ENCODE measurements around the gene NAV3.

NAV3 gene

DNA sequence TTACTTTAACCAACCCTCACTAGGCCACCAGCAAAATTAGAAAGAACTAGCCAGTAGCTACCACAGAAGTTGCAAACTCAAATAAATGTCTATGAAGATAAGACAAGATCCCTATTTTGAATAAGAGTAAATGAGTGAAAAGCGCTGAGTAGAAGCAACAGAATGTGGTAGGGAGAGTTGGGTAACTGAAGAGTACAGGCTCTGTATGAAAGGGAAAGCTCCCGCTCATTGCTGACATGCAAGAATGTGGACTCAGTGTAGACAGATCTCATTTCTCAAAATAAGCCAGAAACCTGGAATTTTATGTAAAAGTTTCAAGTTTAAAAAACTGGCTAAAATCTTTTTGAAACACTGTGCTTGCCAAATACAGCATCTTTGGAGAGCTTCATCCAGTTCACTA is 63.9 kb downstream of the NAV3 start:
- TF ChIP-seq, protein P1, sequence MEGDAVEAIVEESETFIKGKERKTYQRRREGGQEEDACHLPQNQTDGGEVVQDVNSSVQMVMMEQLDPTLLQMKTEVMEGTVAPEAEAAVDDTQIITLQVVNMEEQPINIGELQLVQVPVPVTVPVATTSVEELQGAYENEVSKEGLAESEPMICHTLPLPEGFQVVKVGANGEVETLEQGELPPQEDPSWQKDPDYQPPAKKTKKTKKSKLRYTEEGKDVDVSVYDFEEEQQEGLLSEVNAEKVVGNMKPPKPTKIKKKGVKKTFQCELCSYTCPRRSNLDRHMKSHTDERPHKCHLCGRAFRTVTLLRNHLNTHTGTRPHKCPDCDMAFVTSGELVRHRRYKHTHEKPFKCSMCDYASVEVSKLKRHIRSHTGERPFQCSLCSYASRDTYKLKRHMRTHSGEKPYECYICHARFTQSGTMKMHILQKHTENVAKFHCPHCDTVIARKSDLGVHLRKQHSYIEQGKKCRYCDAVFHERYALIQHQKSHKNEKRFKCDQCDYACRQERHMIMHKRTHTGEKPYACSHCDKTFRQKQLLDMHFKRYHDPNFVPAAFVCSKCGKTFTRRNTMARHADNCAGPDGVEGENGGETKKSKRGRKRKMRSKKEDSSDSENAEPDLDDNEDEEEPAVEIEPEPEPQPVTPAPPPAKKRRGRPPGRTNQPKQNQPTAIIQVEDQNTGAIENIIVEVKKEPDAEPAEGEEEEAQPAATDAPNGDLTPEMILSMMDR (IDR thresholded peaks at IDR 0.05; ENCODE audit: borderline replicate concordance, control extremely low read depth, extremely low read depth, insufficient read depth, missing control alignments), result no peak
- in situ Hi-C loops (cut with MboI; ENCODE audit: low sequenced_read_pairs, unreplicated experiment), result no loop called here
- DNase-seq (ENCODE audit: low spot score), result no peak

DNA sequence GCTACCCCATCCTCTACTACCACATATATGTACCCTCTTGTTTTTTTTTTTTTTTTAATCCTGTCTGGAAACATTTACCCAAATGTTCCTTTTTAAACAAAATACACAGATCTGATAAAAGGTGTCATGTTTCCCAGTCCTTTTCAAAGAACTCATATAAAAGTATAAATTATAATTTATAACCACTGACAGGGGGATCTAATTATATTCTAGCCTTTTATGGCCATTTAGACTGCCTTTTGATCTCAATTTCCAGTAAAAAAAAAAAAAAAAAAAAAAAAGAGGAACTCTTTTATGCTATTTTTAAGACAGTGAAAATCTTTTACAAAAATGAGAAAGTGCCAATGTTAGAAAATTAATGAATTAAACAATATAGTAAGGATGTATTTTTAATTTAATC is 65.0 kb downstream of the NAV3 start:
- DNase-seq (ENCODE audit: low spot score), result no peak
- in situ Hi-C loops (cut with MboI; ENCODE audit: low sequenced_read_pairs, unreplicated experiment), result no loop called here
- TF ChIP-seq, protein P1 (IDR thresholded peaks at IDR 0.05; ENCODE audit: borderline replicate concordance, control extremely low read depth, extremely low read depth, insufficient read depth, missing control alignments), result no peak

DNA sequence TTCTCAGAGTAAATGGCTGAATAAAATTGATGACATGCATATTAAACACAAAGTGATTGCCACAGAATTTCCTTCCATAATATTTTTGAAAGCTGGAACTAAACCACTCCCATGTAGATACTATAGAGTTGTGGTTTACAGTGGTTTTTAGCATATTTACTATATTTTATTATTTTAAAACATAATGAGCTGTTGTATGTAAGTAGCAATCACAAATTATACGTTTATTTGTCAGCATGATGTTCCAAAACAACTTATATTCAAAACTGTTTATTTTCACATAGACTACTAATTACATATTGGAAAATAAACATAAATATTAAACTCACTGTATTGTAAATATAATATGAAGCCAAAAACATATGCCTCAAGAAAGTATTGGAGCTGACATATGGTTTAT is 77.2 kb downstream of the NAV3 start:
- in situ Hi-C loops (cut with MboI; ENCODE audit: low sequenced_read_pairs, unreplicated experiment), result no loop called here
- TF ChIP-seq, protein P1 (IDR thresholded peaks at IDR 0.05; ENCODE audit: borderline replicate concordance, control extremely low read depth, extremely low read depth, insufficient read depth, missing control alignments), result no peak
- DNase-seq (ENCODE audit: low spot score), result no peak

DNA sequence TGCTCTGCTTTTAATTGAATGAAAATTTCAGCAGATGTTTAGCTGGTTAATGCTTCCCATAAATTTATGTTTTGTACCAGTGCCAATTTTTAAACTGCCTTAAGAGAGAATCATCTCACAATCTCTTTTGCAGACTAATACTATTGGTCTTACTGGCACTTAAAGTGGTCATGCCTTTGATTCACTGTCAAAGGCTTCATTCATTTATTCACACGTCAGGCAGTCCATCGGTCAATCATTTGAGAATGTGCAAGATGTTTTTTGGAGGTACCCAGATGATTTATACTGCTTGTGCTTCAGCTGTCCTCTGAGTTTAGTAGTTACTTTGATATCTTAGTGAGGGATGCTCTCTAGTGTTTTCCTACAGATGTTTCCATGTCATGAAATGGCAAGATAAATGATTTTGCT is 83.4 kb downstream of the NAV3 start:
- in situ Hi-C loops (cut with MboI; ENCODE audit: low sequenced_read_pairs, unreplicated experiment), result loop anchor here (10.0 kb wide), 1 partner anchor 179 kb away; no protein-coding TSS in a partner anchor
- TF ChIP-seq, protein P1 (IDR thresholded peaks at IDR 0.05; ENCODE audit: borderline replicate concordance, control extremely low read depth, extremely low read depth, insufficient read depth, missing control alignments), result no peak

DNA sequence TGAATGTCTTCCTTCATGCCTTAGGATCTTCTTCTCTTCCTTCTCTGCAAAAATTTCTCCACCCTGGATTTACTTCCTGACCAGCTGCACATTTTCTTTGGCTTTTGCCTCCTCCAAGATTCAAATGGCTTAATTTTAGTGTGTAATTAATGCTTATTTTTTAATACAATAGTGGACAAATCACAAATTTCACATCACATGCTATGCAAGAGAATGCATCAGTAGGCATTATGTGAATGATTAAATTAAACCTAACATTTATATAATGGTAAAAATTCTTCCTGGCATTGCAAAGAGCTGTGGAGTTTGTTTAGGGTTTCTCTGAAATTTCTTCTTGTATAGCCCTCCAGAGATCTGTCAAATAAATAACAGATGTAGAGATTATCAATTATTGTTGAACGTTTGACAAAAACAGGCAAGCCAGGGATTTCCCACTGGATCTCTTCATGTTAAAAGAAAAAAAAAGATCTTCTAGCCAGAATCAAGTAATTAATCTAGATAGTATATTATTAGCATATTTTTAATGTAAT is 84.4 kb downstream of the NAV3 start:
- in situ Hi-C loops (cut with MboI; ENCODE audit: low sequenced_read_pairs, unreplicated experiment), result loop anchor here (10.0 kb wide), 1 partner anchor 180 kb away; no protein-coding TSS in a partner anchor
- DNase-seq (ENCODE audit: low spot score), result no peak
- TF ChIP-seq, protein P1 (IDR thresholded peaks at IDR 0.05; ENCODE audit: borderline replicate concordance, control extremely low read depth, extremely low read depth, insufficient read depth, missing control alignments), result no peak

More for the DNA sequence above, 83.4 kb downstream of the NAV3 start:
- DNase-seq (ENCODE audit: low spot score), result no peak

DNA sequence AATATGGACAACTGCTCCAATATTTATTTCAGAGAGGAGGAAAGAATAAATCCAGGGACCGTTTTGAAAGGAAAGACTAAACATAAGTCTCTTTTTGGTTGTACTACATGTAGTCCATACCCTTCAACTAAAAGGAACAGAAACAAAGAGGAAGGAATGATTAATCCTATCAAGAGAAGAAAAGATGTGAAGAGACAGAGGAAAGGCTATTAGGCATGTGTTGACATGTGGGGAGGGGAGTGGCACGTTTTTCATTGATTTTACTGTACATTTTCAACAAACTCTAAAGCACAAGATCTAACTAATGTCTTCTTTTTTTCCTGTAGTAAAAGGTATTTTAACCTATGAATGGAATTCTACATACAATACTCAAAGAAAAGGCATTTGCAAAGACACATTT is 85.6 kb downstream of the NAV3 start:
- TF ChIP-seq, protein P1 (IDR thresholded peaks at IDR 0.05; ENCODE audit: borderline replicate concordance, control extremely low read depth, extremely low read depth, insufficient read depth, missing control alignments), result no peak
- in situ Hi-C loops (cut with MboI; ENCODE audit: low sequenced_read_pairs, unreplicated experiment), result loop anchor here (10.0 kb wide), 1 partner anchor 181 kb away; no protein-coding TSS in a partner anchor
- DNase-seq (ENCODE audit: low spot score), result no peak
